OCI-LY7 (cell line): ENCODE data around the gene GUCA1C. TPM values are rescaled to one million over a fixed set of nuclear protein-coding genes. Genes with fewer than 3 reads are reported as not detected.

Experiments used
- BruUV-seq: library from RNA; stranded (reverse); fragments of 400-500 nt; replicated peaks from 2 replicates; lab custom pipeline; 2021; lab: Mats Ljungman, UMichigan
- CTCF ChIA-PET: fragments of 300-600 bp; sonication (Branson Sonifier 250); formaldehyde crosslinking; loops from one replicate; lab custom pipeline; 2022; ENCODE audit warnings: antibody characterized with exemption; ENCODE audit not compliant: unreplicated experiment; lab: Charles Lee
- POLR2A ChIA-PET: fragments of 300-600 bp; sonication (Branson Sonifier 250); formaldehyde crosslinking; loops from one replicate; lab custom pipeline; 2022; ENCODE audit warnings: antibody characterized with exemption; lab: Charles Lee
- DNase-seq: peaks from one replicate; pipeline ENCODE4 v3.0.0-alpha.2; 2015; ENCODE audit warnings: low spot score
- H2AFZ ChIP-seq: fragments of 200-600 bp; sonication (generic), shearing (Covaris generic); 2 replicates; pipeline ENCODE4 v1.6.1; 2014; ENCODE audit warnings: mild to moderate bottlenecking, antibody characterized with exemption, low read length, moderate library complexity
- H3K27ac ChIP-seq: fragments of 200-600 bp; sonication (generic); 2 replicates; pipeline ENCODE4 v1.5.1; 2014; ENCODE audit warnings: mixed run types, low read depth, mild to moderate bottlenecking, moderate library complexity, low read length, inconsistent platforms; ENCODE audit not compliant: poor library complexity, severe bottlenecking
- H3K36me3 ChIP-seq: fragments of 200-600 bp; sonication (generic); 2 replicates; pipeline ENCODE4 v1.6.1; 2014; ENCODE audit warnings: mild to moderate bottlenecking, antibody characterized with exemption, low read length, moderate library complexity, mixed read lengths; ENCODE audit not compliant: insufficient read depth
- H3K4me1 ChIP-seq: fragments of 200-600 bp; sonication (generic); 2 replicates; pipeline ENCODE4 v1.5.1; 2014; ENCODE audit warnings: mild to moderate bottlenecking, low read length; ENCODE audit not compliant: insufficient read depth, poor library complexity, severe bottlenecking
- H3K4me2 ChIP-seq: fragments of 200-600 bp; sonication (generic); 2 replicates; pipeline ENCODE4 v1.6.1; 2014; ENCODE audit warnings: mild to moderate bottlenecking, low read length
- H3K4me3 ChIP-seq: fragments of 200-600 bp; sonication (generic); 2 replicates; pipeline ENCODE4 v1.5.1; 2014; ENCODE audit warnings: mild to moderate bottlenecking, low read depth, low read length; ENCODE audit not compliant: poor library complexity, severe bottlenecking
- H3K79me2 ChIP-seq: fragments of 200-600 bp; sonication (generic); 2 replicates; pipeline ENCODE4 v1.6.1; 2016; ENCODE audit warnings: low read depth, mild to moderate bottlenecking, low read length, moderate library complexity, mixed read lengths; ENCODE audit not compliant: insufficient read depth
- H3K9me2 ChIP-seq: fragments of 200-600 bp; sonication (generic); 2 replicates; pipeline ENCODE4 v1.6.1; 2016; ENCODE audit warnings: mild to moderate bottlenecking, low read length, mixed read lengths; ENCODE audit not compliant: insufficient read depth
- H3K9me3 ChIP-seq: fragments of 200-600 bp; sonication (generic); 2 replicates; pipeline ENCODE4 v1.6.1; 2014; ENCODE audit warnings: mild to moderate bottlenecking, mixed run types, low read length, mixed read lengths
- H4K20me1 ChIP-seq: fragments of 200-600 bp; sonication (generic); 2 replicates; pipeline ENCODE4 v1.6.1; 2014; ENCODE audit warnings: mild to moderate bottlenecking, antibody characterized with exemption, low read length, moderate library complexity, mixed read lengths; ENCODE audit not compliant: insufficient read depth
- CTCF ChIP-seq: fragments of 200-600 bp; sonication (generic); conservative IDR thresholded peaks from 2 replicates; pipeline ENCODE4 v1.5.1; 2014; ENCODE audit warnings: mild to moderate bottlenecking, antibody characterized with exemption, low read length, moderate library complexity, mixed read lengths
- EZH2phosphoT487 ChIP-seq: fragments of 200-600 bp; sonication (generic); IDR thresholded peaks from 2 replicates; pipeline ENCODE4 v1.6.1; 2018; ENCODE audit warnings: low read depth, borderline replicate concordance, mild to moderate bottlenecking, mixed run types, antibody characterized with exemption, low read length, moderate library complexity, mixed read lengths
- intact Hi-C: fragments of 100-400 bp; cut with micrococcal nuclease; formaldehyde crosslinking; loops from one replicate; pipeline ENCODE4 v1.10.0; 2022; ENCODE audit not compliant: unreplicated experiment
- total RNA-seq, 2 experiments: library from RNA; depleted of rRNA in 1 of 2; stranded (reverse); fragments of >200 nt in 1 of 2; shearing (Covaris generic) in 1 of 2; gene quantifications; 2 replicates each; pipeline ENCODE4 v1.2.3, GENCODE V29; 2014 to 2022

GUCA1C gene
- total RNA-seq, 2 experiments from 2014 or later, result not detected

GRCh38 chr3:108883373-108883772 is 70.3 kb downstream of the GUCA1C start:
- Histone ChIP-seq H3K79me2 (no peaks in the 10 kb centered on the region), H2AFZ (no peak overlapping the region), H3K9me3 (no peaks in the 10 kb centered on the region), H3K27ac (no peak overlapping the region), H3K4me1 (no peaks in the 10 kb centered on the region), H3K4me2 (no peak overlapping the region), H3K9me2 (no peaks in the 10 kb centered on the region), H3K36me3 (no peaks in the 10 kb centered on the region), H3K4me3 (no peak overlapping the region), H4K20me1 (no peaks in the 10 kb centered on the region)
- intact Hi-C loops, result no loop called here
- no peak for TF ChIP-seq EZH2phosphoT487
- ChIA-PET CTCF (no interaction called here), POLR2A (no interaction called here)
- no peak for DNase-seq
- no TSS peak for BruUV-seq

- BruUV-seq, result no TSS peak
- Histone ChIP-seq H3K9me3 (no peaks in the 10 kb centered on the region), H4K20me1 (no peaks in the 10 kb centered on the region), H3K27ac (no peak overlapping the region), H3K4me1 (no peaks in the 10 kb centered on the region), H3K79me2 (no peaks in the 10 kb centered on the region), H3K4me2 (no peak overlapping the region), H3K9me2 (no peaks in the 10 kb centered on the region), H3K36me3 (no peaks in the 10 kb centered on the region), H2AFZ (no peak overlapping the region), H3K4me3 (no peak overlapping the region)
- ChIA-PET POLR2A (interaction anchor here (0.6 kb wide), 1 partner anchor 117 kb away, joined by 4 read pairs; no protein-coding TSS in a partner anchor), CTCF (no interaction called here)
- no peak for DNase-seq
- TF ChIP-seq CTCF (no peak), EZH2phosphoT487 (no peak)
- intact Hi-C loops, result no loop called here
Measured at GRCh38 chr3:108882762-108883161, 70.9 kb downstream of the GUCA1C start.

- no peak overlapping the region for H3K4me3 ChIP-seq
- intact Hi-C loops, result no loop called here
- no peak for DNase-seq
- H3K9me2 ChIP-seq, result no peaks in the 10 kb centered on the region
- no peak overlapping the region for H2AFZ ChIP-seq
- H3K27ac ChIP-seq, result no peak overlapping the region
- no peaks in the 10 kb centered on the region for H4K20me1 ChIP-seq
- no peaks in the 10 kb centered on the region for H3K9me3 ChIP-seq
- H3K4me2 ChIP-seq, result no peak overlapping the region
- H3K4me1 ChIP-seq, result no peaks in the 10 kb centered on the region
- TF ChIP-seq CTCF (no peak), EZH2phosphoT487 (no peak)
- BruUV-seq, result no TSS peak
- POLR2A ChIA-PET, result interaction anchor here (0.6 kb wide), 1 partner anchor 586 kb away, joined by 3 read pairs; no protein-coding TSS in a partner anchor
- H3K79me2 ChIP-seq, result no peaks in the 10 kb centered on the region
- CTCF ChIA-PET, result no interaction called here
- H3K36me3 ChIP-seq, result no peaks in the 10 kb centered on the region
Measured at GRCh38 chr3:108879915-108880314, 73.8 kb downstream of the GUCA1C start.
